ENCODE measurements around the gene LIN7A.
"Not testable (repeated sequence)": the region's sequence is repeated elsewhere in the genome, so short reads cannot be mapped to it uniquely, and the experiment has no call there.

LIN7A gene

GRCh38 chr12:80924437-80924836 lies 13.3 kb downstream of the LIN7A start:
- DNase-seq (ENCODE audit: low read depth in 1 of 2, low spot score in 1 of 2), result no peak

GRCh38 chr12:80920006-80920405 lies 17.7 kb downstream of the LIN7A start:
- DNase-seq (ENCODE audit: low read depth in 1 of 2, low spot score in 1 of 2), result no peak

- no peak for DNase-seq (ENCODE audit: low read depth in 1 of 2, low spot score in 1 of 2)
Measured at GRCh38 chr12:80917651-80918050, 20.1 kb downstream of the LIN7A start.

- no peak for DNase-seq (ENCODE audit: low read depth in 1 of 2, low spot score in 1 of 2)
Measured at GRCh38 chr12:80912901-80913770, 24.6 kb downstream of the LIN7A start.

- no peak for DNase-seq (ENCODE audit: low read depth in 1 of 2, low spot score in 1 of 2)
Measured at GRCh38 chr12:80909370-80909769, 28.4 kb downstream of the LIN7A start.

GRCh38 chr12:80902711-80903110 lies 35.0 kb downstream of the LIN7A start:
- no peak for DNase-seq (ENCODE audit: low read depth in 1 of 2, low spot score in 1 of 2)

- no peak for DNase-seq (ENCODE audit: low read depth in 1 of 2, low spot score in 1 of 2)
Measured at GRCh38 chr12:80901661-80902060, 36.1 kb downstream of the LIN7A start.

- no peak for DNase-seq (ENCODE audit: low read depth in 1 of 2, low spot score in 1 of 2)
Measured at GRCh38 chr12:80895240-80895639, 42.5 kb downstream of the LIN7A start.

GRCh38 chr12:80894179-80894578 lies 43.6 kb downstream of the LIN7A start:
- no peak for DNase-seq (ENCODE audit: low read depth in 1 of 2, low spot score in 1 of 2)

GRCh38 chr12:80892597-80893445 lies 44.9 kb downstream of the LIN7A start:
- DNase-seq (ENCODE audit: low read depth in 1 of 2, low spot score in 1 of 2), result no peak

- DNase-seq (ENCODE audit: low read depth in 1 of 2, low spot score in 1 of 2), result no peak
Measured at GRCh38 chr12:80884651-80885050, 53.1 kb downstream of the LIN7A start.

GRCh38 chr12:80881106-80881505 lies 56.6 kb downstream of the LIN7A start:
- no peak for DNase-seq (ENCODE audit: low read depth in 1 of 2, low spot score in 1 of 2)

GRCh38 chr12:80878452-80878851 lies 59.3 kb downstream of the LIN7A start:
- not testable (repeated sequence) for DNase-seq (ENCODE audit: low read depth in 1 of 2, low spot score in 1 of 2)

- DNase-seq (ENCODE audit: low read depth in 1 of 2, low spot score in 1 of 2), result no peak
Measured at GRCh38 chr12:80877721-80878265, 59.9 kb downstream of the LIN7A start.

GRCh38 chr12:80872053-80872452 lies 65.7 kb downstream of the LIN7A start:
- no peak for DNase-seq (ENCODE audit: low read depth in 1 of 2, low spot score in 1 of 2)

- DNase-seq (ENCODE audit: low read depth in 1 of 2, low spot score in 1 of 2), result no peak
Measured at GRCh38 chr12:80869264-80869663, 68.5 kb downstream of the LIN7A start.

- DNase-seq (ENCODE audit: low read depth in 1 of 2, low spot score in 1 of 2), result no peak
Measured at GRCh38 chr12:80868576-80868975, 69.2 kb downstream of the LIN7A start.

GRCh38 chr12:80867941-80868340 lies 69.8 kb downstream of the LIN7A start:
- no peak for DNase-seq (ENCODE audit: low read depth in 1 of 2, low spot score in 1 of 2)

- DNase-seq (ENCODE audit: low read depth in 1 of 2, low spot score in 1 of 2), result no peak
Measured at GRCh38 chr12:80864046-80864735, 73.5 kb downstream of the LIN7A start.

GRCh38 chr12:80862531-80862930 lies 75.2 kb downstream of the LIN7A start:
- DNase-seq (ENCODE audit: low read depth in 1 of 2, low spot score in 1 of 2), result no peak

- DNase-seq (ENCODE audit: low read depth in 1 of 2, low spot score in 1 of 2), result no peak
Measured at GRCh38 chr12:80861641-80862378, 75.9 kb downstream of the LIN7A start.
